WI38 (cell line): ENCODE results near the gene RFX2.

ENCODE experiments used
- H3K4me3 ChIP-seq: 2 replicates; pipeline ENCODE4 v1.5.1; 2011; ENCODE audit warnings: low read depth, mild to moderate bottlenecking, control low read depth, low read length
- TF ChIP-seq, protein P1 (sequence below): IDR thresholded peaks from 2 replicates; pipeline ENCODE4 v1.5.1; 2012; ENCODE audit warnings: low read depth, mild to moderate bottlenecking, control low read depth, low read length

The RFX2 gene

DNA sequence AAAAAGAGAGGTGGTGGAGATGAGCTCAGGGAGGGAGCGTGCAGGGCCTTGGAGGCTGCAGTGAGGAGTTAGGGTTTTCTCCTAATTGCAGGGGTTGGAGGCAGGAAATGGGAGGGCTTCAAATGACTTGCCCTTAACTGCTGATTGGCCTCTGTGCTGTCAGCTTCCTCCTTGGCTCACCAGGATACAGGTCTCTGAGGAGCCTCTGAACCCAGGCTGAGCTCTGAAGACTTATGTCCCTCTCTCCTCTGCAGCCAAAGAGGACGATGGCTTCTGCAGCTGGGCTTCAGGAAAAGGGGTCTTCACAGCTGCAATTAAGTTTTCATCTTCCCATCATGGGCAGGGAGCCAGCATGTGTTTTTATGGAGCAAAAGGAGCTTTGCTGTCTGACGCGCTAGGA is 125.7 kb downstream of the RFX2 start:
- H3K4me3 ChIP-seq = no peak overlapping the region
- TF ChIP-seq, protein P1, sequence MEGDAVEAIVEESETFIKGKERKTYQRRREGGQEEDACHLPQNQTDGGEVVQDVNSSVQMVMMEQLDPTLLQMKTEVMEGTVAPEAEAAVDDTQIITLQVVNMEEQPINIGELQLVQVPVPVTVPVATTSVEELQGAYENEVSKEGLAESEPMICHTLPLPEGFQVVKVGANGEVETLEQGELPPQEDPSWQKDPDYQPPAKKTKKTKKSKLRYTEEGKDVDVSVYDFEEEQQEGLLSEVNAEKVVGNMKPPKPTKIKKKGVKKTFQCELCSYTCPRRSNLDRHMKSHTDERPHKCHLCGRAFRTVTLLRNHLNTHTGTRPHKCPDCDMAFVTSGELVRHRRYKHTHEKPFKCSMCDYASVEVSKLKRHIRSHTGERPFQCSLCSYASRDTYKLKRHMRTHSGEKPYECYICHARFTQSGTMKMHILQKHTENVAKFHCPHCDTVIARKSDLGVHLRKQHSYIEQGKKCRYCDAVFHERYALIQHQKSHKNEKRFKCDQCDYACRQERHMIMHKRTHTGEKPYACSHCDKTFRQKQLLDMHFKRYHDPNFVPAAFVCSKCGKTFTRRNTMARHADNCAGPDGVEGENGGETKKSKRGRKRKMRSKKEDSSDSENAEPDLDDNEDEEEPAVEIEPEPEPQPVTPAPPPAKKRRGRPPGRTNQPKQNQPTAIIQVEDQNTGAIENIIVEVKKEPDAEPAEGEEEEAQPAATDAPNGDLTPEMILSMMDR = no peak

DNA sequence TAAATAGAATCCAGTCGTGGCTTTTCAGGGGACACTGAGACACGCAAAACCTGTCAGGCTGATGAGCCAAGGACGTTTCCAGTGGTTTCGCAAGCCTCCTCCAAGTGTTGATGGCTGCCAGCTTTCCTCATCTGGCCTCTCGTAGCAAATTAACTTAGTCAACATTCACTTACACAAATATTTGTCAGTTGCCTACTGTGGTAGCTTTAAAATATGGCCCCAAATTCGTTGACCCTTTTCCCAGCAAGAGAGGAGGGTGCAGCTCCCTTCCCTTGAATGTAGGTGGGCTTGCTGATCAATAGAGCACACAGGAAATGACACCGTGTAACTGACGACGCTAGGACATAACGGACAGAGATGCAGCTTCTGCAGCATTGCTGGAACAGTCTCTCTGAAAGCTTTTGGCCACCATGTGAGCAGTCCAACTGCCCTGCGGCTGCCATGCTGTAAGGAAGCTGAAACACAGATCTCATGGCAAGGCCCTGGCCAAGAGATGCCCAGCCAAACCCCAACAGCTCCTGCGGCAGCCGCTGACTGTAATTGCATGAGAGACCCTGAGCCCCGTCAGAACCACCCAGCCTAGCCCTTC is 126.8 kb downstream of the RFX2 start:
- TF ChIP-seq, protein P1 = no peak
- H3K4me3 ChIP-seq = no peak overlapping the region

DNA sequence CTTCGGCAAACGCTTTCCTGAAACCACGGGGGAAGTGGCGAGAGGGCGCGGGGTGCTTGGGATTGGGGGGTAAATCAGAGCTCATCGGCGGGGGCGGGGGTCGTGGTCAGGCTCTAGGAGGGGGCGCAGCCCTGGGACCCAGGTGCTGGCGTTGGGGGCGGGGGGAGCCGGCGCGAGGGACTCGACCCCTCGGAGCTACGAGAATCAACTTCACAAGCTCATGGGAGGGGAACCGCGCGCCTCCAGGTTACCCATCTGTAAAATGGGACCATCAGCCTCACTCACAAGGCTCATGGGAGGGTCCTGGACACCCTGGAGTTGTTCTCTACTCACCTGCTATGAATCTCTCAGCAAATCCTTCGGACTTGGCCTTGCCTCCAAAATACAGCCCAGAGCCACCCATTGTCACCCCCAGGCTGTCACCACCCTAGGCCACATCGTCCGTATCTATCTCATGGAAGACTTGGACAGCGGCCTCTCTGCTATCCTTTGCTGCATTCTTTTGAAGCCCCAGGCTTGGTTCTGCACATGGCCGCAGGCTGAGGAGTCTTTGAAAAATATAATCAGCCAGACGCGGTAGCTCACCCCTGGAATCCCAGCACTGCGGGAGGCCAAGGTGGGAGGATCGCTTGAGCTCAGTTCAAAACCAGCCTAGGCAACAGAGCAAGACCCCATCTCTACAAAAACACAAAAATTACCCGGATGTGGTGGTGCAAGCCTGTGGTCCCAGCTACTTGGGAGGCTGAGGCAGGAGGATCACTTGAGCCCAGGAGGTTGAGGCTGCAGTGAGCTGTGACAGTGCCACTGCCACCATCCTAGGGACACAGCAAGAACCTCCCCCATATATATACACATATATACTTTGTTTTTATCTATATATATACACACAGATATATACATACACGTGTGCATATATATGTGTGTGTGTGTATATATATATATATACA is 131.4 kb downstream of the RFX2 start:
- peak overlapping the region; percentile 93 for H3K4me3 ChIP-seq
- TF ChIP-seq, protein P1 = no peak

DNA sequence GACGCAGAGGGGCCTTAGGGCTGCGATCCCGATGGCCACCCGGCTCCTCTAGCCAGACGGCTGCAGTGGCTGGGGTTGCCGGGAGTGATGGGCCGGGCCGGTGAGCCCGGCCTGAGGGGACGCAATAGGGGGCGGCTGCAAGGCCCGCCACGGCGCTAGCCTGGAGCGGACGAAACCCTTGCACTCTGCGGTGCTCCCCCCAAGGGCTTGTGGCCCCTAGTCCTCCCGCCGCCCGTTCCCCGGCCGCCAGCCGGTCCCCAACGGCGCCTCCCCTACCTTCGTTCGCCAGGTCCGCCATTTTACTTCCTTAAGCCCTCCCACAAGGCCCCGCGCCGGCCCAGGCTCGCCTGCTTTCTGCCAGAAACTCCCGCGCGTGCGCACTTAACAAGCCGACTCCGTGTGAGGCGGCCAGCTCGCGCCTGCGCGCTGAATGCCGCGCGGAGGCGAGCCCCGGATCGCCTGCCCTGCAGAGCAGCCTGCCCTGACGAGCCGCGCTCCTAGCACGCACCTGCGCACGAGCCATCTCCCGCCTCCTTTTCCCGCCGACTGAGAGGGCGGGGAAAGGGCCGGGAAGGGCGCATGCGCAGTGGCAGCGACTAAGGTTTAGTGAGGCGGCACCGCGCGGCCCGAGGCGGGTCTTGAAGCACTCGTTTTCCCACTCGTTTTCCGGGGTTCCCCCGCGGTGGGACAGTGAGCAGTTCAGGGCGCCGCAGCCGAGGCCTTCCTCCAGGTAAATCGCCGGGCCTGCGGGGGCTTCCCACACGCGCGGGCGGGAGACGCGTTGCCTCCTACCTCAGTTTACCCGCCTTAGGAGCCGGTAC is 132.3 kb downstream of the RFX2 start, which contains the start of gene RANBP3:
RANBP3 (minus strand) TSS at position 356 of the 821 bp plus-strand sequence; CDS start at position 298, 58 bp downstream.
- TF ChIP-seq, protein P1 = no peak
- peak within 1 kb of the TSS; percentile 93 for H3K4me3 ChIP-seq

DNA sequence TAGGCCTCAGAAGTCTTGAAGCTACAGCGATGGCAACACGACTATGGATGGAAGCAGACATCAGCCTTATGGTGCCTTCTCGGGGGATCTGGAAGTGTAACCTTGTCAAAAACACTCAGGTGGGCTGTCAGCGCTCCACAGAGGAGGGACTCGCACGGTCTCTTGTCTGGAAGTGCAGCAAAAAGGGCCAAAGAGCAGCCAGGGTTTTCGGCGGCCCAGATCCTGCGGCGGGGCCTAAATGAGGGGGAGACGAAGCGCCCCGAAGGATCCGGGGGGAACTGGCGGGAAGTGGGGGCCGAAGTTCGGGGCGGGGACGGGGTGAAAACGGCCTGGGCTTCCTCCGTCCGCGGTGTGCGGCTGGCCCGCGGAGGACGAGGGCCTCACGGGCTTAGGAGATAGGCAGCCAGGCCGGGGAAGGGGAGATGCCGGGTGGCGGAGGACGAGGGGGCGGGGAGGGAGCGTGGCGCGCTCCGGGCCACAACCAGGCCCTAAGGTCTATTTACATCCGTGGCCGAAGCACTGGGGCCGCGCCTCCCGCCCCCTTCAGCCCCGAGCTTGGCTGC is 133.0 kb downstream of the RFX2 start:
- TF ChIP-seq, protein P1 = no peak
- H3K4me3 ChIP-seq = peak overlapping the region; percentile 93

DNA sequence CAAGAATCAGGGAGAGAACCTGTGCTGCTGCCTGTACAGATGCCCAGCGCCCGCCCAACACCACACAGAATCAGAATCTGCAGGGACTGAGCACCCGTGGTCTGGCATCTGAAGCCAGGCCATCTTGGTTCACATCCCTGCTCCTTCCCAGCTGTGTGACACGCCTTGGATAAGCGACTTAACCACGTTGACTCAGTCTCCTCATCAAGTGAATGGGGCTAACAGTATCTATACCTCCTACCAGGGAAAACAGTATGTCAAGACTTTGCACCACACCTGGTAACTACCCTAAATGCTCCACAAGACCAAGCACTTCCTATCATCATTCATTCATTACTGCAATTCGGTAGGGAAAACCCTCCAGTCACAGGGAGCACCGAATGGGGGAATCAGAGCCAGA is 133.5 kb downstream of the RFX2 start:
- TF ChIP-seq, protein P1 = no peak
- peak overlapping the region; percentile 93 for H3K4me3 ChIP-seq
